ENCODE measurements around the gene FMNL1.

The FMNL1 gene

DNA sequence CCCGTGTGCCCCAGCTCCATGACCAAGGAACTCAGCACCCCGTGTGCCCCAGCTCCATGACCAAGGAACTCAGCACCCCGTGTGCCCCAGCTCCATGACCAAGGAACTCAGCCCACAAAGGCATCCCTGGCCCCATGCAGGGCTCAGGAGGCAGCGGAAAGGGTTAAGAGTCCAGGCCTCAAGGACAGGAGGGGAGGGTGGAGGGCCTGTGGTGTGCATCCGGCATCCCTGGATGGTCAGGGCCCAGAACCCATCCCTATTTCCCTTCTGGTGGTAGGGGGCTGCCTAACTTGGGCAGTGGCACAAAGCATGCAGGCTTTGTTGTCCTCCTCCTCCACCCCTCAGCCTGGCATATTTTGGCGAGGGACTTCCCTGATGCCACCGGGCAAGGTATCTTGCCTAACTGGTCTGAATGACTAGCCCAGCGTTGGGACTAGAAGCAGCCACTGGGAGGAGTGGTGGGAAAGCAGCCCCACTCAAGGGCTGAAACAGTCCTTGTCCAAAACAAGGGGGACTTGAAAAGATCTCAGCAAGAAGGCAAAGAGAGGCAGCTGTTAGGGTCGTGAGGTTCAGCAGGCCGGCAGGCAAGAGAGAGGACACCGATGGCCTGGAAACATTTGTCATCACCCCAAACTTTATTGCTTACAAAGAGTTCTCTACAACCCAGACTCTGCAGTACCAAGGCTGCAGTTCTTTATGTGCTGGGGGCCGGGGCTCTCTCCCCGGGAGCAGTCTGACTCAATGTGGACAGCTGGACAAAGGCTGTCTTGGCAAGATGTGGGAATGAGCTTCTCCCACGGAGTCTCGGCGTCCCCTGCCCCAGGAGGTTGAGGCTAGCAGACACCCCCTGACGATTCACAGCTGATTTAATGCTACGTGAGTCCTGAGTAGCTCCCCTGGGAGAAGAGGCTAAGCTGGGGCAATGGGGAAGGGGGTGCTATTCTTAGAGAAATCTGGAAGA is 41.1 kb downstream of the FMNL1 start:
- H3K36me3 ChIP-seq (ENCODE audit: control insufficient read depth, insufficient read depth, low read length) = peaks cover 43% of the 10 kb centered on the region
- no peak overlapping the region for H3K27ac ChIP-seq (ENCODE audit: low read depth, low read length)
- peaks cover 15% of the 10 kb centered on the region for H3K4me1 ChIP-seq (ENCODE audit: control insufficient read depth, insufficient read depth, low read length)
- H3K4me3 ChIP-seq (ENCODE audit: low read depth, low read length) = peak overlapping the region; percentile 64
- no peaks in the 10 kb centered on the region for H3K9me3 ChIP-seq (ENCODE audit: control insufficient read depth, insufficient read depth, low read depth, low read length)
- H3K9ac ChIP-seq (ENCODE audit: low read length) = peak overlapping the region; percentile 45
- H3K27me3 ChIP-seq (ENCODE audit: control insufficient read depth, insufficient read depth, low read length) = peaks cover 6% of the 10 kb centered on the region; the same call in 1 of the 2 replicates

GRCh38 chr17:45263477-45263860 is 41.8 kb downstream of the FMNL1 start:
- Histone ChIP-seq H3K4me3 (ENCODE audit: low read depth, low read length) (no peak overlapping the region), H3K27ac (ENCODE audit: low read depth, low read length) (no peak overlapping the region), H3K27me3 (ENCODE audit: control insufficient read depth, insufficient read depth, low read length) (peaks cover 6% of the 10 kb centered on the region; the same call in 1 of the 2 replicates), H3K4me1 (ENCODE audit: control insufficient read depth, insufficient read depth, low read length) (peaks cover 15% of the 10 kb centered on the region), H3K36me3 (ENCODE audit: control insufficient read depth, insufficient read depth, low read length) (peaks cover 49% of the 10 kb centered on the region), H3K9me3 (ENCODE audit: control insufficient read depth, insufficient read depth, low read depth, low read length) (no peaks in the 10 kb centered on the region), H3K9ac (ENCODE audit: low read length) (no peak overlapping the region)

GRCh38 chr17:45264430-45264829 is 42.7 kb downstream of the FMNL1 start:
- Histone ChIP-seq H3K9ac (ENCODE audit: low read length) (no peak overlapping the region), H3K36me3 (ENCODE audit: control insufficient read depth, insufficient read depth, low read length) (peaks cover 59% of the 10 kb centered on the region), H3K27ac (ENCODE audit: low read depth, low read length) (no peak overlapping the region), H3K4me3 (ENCODE audit: low read depth, low read length) (no peak overlapping the region), H3K4me1 (ENCODE audit: control insufficient read depth, insufficient read depth, low read length) (peaks cover 15% of the 10 kb centered on the region), H3K27me3 (ENCODE audit: control insufficient read depth, insufficient read depth, low read length) (peaks cover 6% of the 10 kb centered on the region; the same call in 1 of the 2 replicates), H3K9me3 (ENCODE audit: control insufficient read depth, insufficient read depth, low read depth, low read length) (no peaks in the 10 kb centered on the region)

- Histone ChIP-seq H3K27ac (ENCODE audit: low read depth, low read length) (no peak overlapping the region), H3K36me3 (ENCODE audit: control insufficient read depth, insufficient read depth, low read length) (peaks cover 65% of the 10 kb centered on the region), H3K9ac (ENCODE audit: low read length) (no peak overlapping the region), H3K4me3 (ENCODE audit: low read depth, low read length) (no peak overlapping the region), H3K4me1 (ENCODE audit: control insufficient read depth, insufficient read depth, low read length) (peaks cover 15% of the 10 kb centered on the region), H3K27me3 (ENCODE audit: control insufficient read depth, insufficient read depth, low read length) (peaks cover 6% of the 10 kb centered on the region; the same call in 1 of the 2 replicates), H3K9me3 (ENCODE audit: control insufficient read depth, insufficient read depth, low read depth, low read length) (no peaks in the 10 kb centered on the region)
Measured at GRCh38 chr17:45264988-45265387, 43.3 kb downstream of the FMNL1 start.

DNA sequence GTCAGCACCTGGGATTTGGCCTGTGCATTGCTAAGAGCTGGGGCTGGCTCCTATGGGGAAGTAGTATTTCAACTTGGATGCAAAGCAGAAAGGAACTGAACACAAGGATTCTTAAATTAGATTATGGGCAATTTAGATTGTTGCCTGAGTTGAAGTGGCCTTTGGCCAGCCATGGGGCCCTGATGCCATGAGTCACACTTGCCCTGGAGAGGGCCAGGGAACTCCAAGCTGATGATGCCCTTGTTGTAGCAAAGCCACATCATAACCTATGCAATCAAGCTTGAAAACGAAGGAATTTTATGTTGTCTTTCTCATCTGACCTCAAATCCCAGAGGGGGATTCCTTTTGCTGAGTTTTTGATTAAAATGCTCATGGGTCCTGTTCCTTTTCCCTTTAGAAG is 44.1 kb downstream of the FMNL1 start:
- H3K27me3 ChIP-seq (ENCODE audit: control insufficient read depth, insufficient read depth, low read length) = peaks cover 6% of the 10 kb centered on the region; the same call in 1 of the 2 replicates
- H3K9me3 ChIP-seq (ENCODE audit: control insufficient read depth, insufficient read depth, low read depth, low read length) = no peaks in the 10 kb centered on the region
- H3K9ac ChIP-seq (ENCODE audit: low read length) = no peak overlapping the region
- H3K36me3 ChIP-seq (ENCODE audit: control insufficient read depth, insufficient read depth, low read length) = peaks cover 71% of the 10 kb centered on the region
- H3K27ac ChIP-seq (ENCODE audit: low read depth, low read length) = no peak overlapping the region
- no peak overlapping the region for H3K4me3 ChIP-seq (ENCODE audit: low read depth, low read length)
- H3K4me1 ChIP-seq (ENCODE audit: control insufficient read depth, insufficient read depth, low read length) = peaks cover 15% of the 10 kb centered on the region

GRCh38 chr17:45266372-45266926 is 44.8 kb downstream of the FMNL1 start:
- Histone ChIP-seq H3K4me3 (ENCODE audit: low read depth, low read length) (no peak overlapping the region), H3K27me3 (ENCODE audit: control insufficient read depth, insufficient read depth, low read length) (peaks cover 1% of the 10 kb centered on the region; the same call in 1 of the 2 replicates), H3K27ac (ENCODE audit: low read depth, low read length) (no peak overlapping the region), H3K9me3 (ENCODE audit: control insufficient read depth, insufficient read depth, low read depth, low read length) (no peaks in the 10 kb centered on the region), H3K9ac (ENCODE audit: low read length) (no peak overlapping the region), H3K36me3 (ENCODE audit: control insufficient read depth, insufficient read depth, low read length) (peaks cover 71% of the 10 kb centered on the region), H3K4me1 (ENCODE audit: control insufficient read depth, insufficient read depth, low read length) (peaks cover 11% of the 10 kb centered on the region)

GRCh38 chr17:45267436-45268055 is 45.9 kb downstream of the FMNL1 start:
- Histone ChIP-seq H3K27me3 (ENCODE audit: control insufficient read depth, insufficient read depth, low read length) (no peaks in the 10 kb centered on the region), H3K9ac (ENCODE audit: low read length) (no peak overlapping the region), H3K4me1 (ENCODE audit: control insufficient read depth, insufficient read depth, low read length) (peaks cover 5% of the 10 kb centered on the region), H3K36me3 (ENCODE audit: control insufficient read depth, insufficient read depth, low read length) (peaks cover 71% of the 10 kb centered on the region), H3K9me3 (ENCODE audit: control insufficient read depth, insufficient read depth, low read depth, low read length) (no peaks in the 10 kb centered on the region), H3K4me3 (ENCODE audit: low read depth, low read length) (no peak overlapping the region), H3K27ac (ENCODE audit: low read depth, low read length) (no peak overlapping the region)

GRCh38 chr17:45269912-45270311 is 48.2 kb downstream of the FMNL1 start:
- Histone ChIP-seq H3K9ac (ENCODE audit: low read length) (no peak overlapping the region), H3K27ac (ENCODE audit: low read depth, low read length) (no peak overlapping the region), H3K4me3 (ENCODE audit: low read depth, low read length) (no peak overlapping the region), H3K9me3 (ENCODE audit: control insufficient read depth, insufficient read depth, low read depth, low read length) (no peaks in the 10 kb centered on the region), H3K4me1 (ENCODE audit: control insufficient read depth, insufficient read depth, low read length) (no peaks in the 10 kb centered on the region), H3K36me3 (ENCODE audit: control insufficient read depth, insufficient read depth, low read length) (peaks cover 70% of the 10 kb centered on the region), H3K27me3 (ENCODE audit: control insufficient read depth, insufficient read depth, low read length) (no peaks in the 10 kb centered on the region)

DNA sequence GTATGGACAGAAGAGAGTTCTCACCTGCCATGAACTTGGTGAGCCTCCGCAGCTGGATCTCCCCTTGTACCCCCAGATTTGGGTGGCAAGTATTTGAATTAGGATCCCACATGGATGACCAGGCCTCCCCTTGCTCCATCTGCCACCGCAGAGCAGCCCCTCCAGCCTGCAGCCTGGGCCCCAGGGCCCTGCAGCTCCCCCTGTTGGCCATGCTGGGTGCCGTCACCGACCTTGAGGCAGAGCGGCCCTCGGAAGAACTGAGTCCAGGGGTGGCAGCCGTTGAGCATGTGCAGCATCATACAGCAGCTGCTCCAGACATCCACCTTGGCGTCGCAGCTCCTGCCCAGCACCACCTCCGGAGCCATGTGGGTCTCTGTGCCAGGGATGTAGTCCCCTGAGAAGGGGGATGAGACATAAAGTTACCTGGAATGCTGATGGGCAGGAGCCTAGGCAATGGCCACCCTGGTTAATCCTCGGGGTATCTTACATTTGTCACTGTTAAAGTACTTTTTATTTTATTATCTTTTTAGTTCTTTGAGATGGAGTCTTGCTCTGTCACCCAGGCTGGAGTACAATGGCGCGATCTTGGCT is 49.2 kb downstream of the FMNL1 start:
- Histone ChIP-seq H3K9ac (ENCODE audit: low read length) (no peak overlapping the region), H3K27ac (ENCODE audit: low read depth, low read length) (no peak overlapping the region), H3K4me1 (ENCODE audit: control insufficient read depth, insufficient read depth, low read length) (no peaks in the 10 kb centered on the region), H3K4me3 (ENCODE audit: low read depth, low read length) (no peak overlapping the region), H3K9me3 (ENCODE audit: control insufficient read depth, insufficient read depth, low read depth, low read length) (no peaks in the 10 kb centered on the region), H3K27me3 (ENCODE audit: control insufficient read depth, insufficient read depth, low read length) (no peaks in the 10 kb centered on the region), H3K36me3 (ENCODE audit: control insufficient read depth, insufficient read depth, low read length) (peaks cover 65% of the 10 kb centered on the region)

DNA sequence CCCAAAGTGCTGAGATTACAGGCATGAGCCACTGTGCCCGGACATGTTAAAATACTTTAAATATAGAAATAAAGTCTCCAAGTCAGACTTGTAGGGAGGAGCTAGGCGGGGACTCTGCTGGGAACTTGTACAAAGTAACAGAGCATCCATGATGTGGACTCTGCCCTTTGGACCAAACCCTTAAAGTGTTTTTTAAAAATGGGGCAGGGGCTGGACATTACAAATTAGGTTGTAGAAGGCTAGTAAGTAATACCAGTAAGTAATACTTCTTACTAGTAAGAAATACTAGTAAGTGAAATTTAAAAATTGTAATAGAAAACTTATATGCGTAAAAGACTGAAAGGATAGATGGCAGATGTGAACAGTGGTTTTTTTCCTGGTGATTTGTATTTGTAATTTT is 49.9 kb downstream of the FMNL1 start:
- Histone ChIP-seq H3K4me1 (ENCODE audit: control insufficient read depth, insufficient read depth, low read length) (no peaks in the 10 kb centered on the region), H3K27ac (ENCODE audit: low read depth, low read length) (no peak overlapping the region), H3K9me3 (ENCODE audit: control insufficient read depth, insufficient read depth, low read depth, low read length) (no peaks in the 10 kb centered on the region), H3K4me3 (ENCODE audit: low read depth, low read length) (no peak overlapping the region), H3K27me3 (ENCODE audit: control insufficient read depth, insufficient read depth, low read length) (no peaks in the 10 kb centered on the region), H3K36me3 (ENCODE audit: control insufficient read depth, insufficient read depth, low read length) (peaks cover 58% of the 10 kb centered on the region), H3K9ac (ENCODE audit: low read length) (no peak overlapping the region)

Data from HUES6 (cell line).